ENCODE measurements around the gene APP.

- no peak for TF ChIP-seq CTCF (conservative IDR thresholded peaks at IDR 0.05)
- no peak for TF ChIP-seq EZH2 (IDR thresholded peaks at IDR 0.05; ENCODE audit: low read depth)
Measured at GRCh38 chr21:25898671-25899070, 271.9 kb downstream of the APP start.

All from PC-9 (cell line).